HepG2 (cell line): ENCODE data around the gene LDAH. TPM values are rescaled to one million over a fixed set of nuclear protein-coding genes. Genes with fewer than 3 reads are reported as not detected.

Experiments
- AKAP8 ChIP-seq: sonication (generic); formaldehyde crosslinking; IDR thresholded peaks from 2 replicates; pipeline ENCODE4 v1.5.1; 2020; ENCODE audit warnings: mild to moderate bottlenecking, missing genetic modification reagents
- ARNTL ChIP-seq: sonication (generic); formaldehyde crosslinking; IDR thresholded peaks from 2 replicates; pipeline ENCODE4 v1.4.0; 2020; ENCODE audit warnings: mild to moderate bottlenecking, missing genetic modification reagents
- CBFB ChIP-seq: sonication (generic); formaldehyde crosslinking; IDR thresholded peaks from 2 replicates; pipeline ENCODE4 v1.4.0; 2020; ENCODE audit warnings: missing genetic modification reagents
- CREBL2 ChIP-seq: sonication (generic); formaldehyde crosslinking; IDR thresholded peaks from 2 replicates; pipeline ENCODE4 v1.8.1; 2023; ENCODE audit warnings: missing genetic modification reagents, mild to moderate bottlenecking, borderline replicate concordance
- EED ChIP-seq: sonication (generic); formaldehyde crosslinking; IDR thresholded peaks from 2 replicates; pipeline ENCODE4 v1.5.0; 2020; ENCODE audit warnings: mild to moderate bottlenecking, missing genetic modification reagents
- JDP2 ChIP-seq: sonication (generic); formaldehyde crosslinking; IDR thresholded peaks from 2 replicates; pipeline ENCODE4 v1.8.1; 2022; ENCODE audit warnings: missing genetic modification reagents, borderline replicate concordance
- KDM3A ChIP-seq: IDR thresholded peaks from 2 replicates; pipeline ENCODE4 v1.6.1; 2018; ENCODE audit warnings: low read depth, missing compliant biosample characterization
- KLF11 ChIP-seq: IDR thresholded peaks from 2 replicates; pipeline ENCODE4 v1.6.1; 2016; ENCODE audit warnings: missing compliant biosample characterization
- KLF12 ChIP-seq: sonication (generic); formaldehyde crosslinking; IDR thresholded peaks from 2 replicates; pipeline ENCODE4 v1.4.0; 2020; ENCODE audit warnings: missing genetic modification reagents, borderline replicate concordance
- MLLT10 ChIP-seq: sonication (generic); formaldehyde crosslinking; IDR thresholded peaks from 2 replicates; pipeline ENCODE4 v1.4.0; 2020; ENCODE audit warnings: missing genetic modification reagents
- NFE2L2 ChIP-seq: fragments of 150-350 bp; IDR thresholded peaks from 2 replicates; pipeline ENCODE4 v1.6.1; 2014; ENCODE audit warnings: low read length
- PITX1 ChIP-seq: sonication (generic); formaldehyde crosslinking; IDR thresholded peaks from 2 replicates; pipeline ENCODE4 v1.5.1; 2020; ENCODE audit warnings: mild to moderate bottlenecking, missing genetic modification reagents
- POLR2AphosphoS2 ChIP-seq: IDR thresholded peaks from 2 replicates; pipeline ENCODE4 v1.6.1; 2011; ENCODE audit warnings: low read depth, low read length, improper control_type of control experiment
- RNF219 ChIP-seq: sonication (generic); formaldehyde crosslinking; IDR thresholded peaks from 2 replicates; pipeline ENCODE4 v1.5.0; 2020; ENCODE audit warnings: mild to moderate bottlenecking, missing genetic modification reagents
- SAFB2 ChIP-seq: sonication (generic); formaldehyde crosslinking; IDR thresholded peaks from 2 replicates; pipeline ENCODE4 v1.5.1; 2020; ENCODE audit warnings: missing genetic modification reagents, low read depth, mild to moderate bottlenecking, borderline replicate concordance
- SIN3B ChIP-seq: fragments of 150-350 bp; IDR thresholded peaks from 2 replicates; pipeline ENCODE4 v1.6.1; 2014; ENCODE audit warnings: low read length
- TBP ChIP-seq: sonication (generic); formaldehyde crosslinking; IDR thresholded peaks from 2 replicates; pipeline ENCODE4 v1.5.0; 2020; ENCODE audit warnings: missing genetic modification reagents
- THAP9 ChIP-seq: sonication (generic); formaldehyde crosslinking; IDR thresholded peaks from 2 replicates; pipeline ENCODE4; 2020; ENCODE audit warnings: missing genetic modification reagents, mild to moderate bottlenecking, borderline replicate concordance
- ZBTB3 ChIP-seq: sonication (generic); formaldehyde crosslinking; IDR thresholded peaks from 2 replicates; pipeline ENCODE4 v1.4.0; 2020; ENCODE audit warnings: low read depth, mild to moderate bottlenecking, moderate library complexity, missing genetic modification reagents, borderline replicate concordance
- ZIK1 ChIP-seq: sonication (generic); formaldehyde crosslinking; IDR thresholded peaks from 2 replicates; pipeline ENCODE4 v1.5.0; 2020; ENCODE audit warnings: mild to moderate bottlenecking, low read depth, missing genetic modification reagents, borderline replicate concordance
- ZMYM3 ChIP-seq: sonication (generic); formaldehyde crosslinking; IDR thresholded peaks from 2 replicates; pipeline ENCODE4 v1.5.1; 2020; ENCODE audit warnings: mild to moderate bottlenecking, missing genetic modification reagents
- ZNF256 ChIP-seq: sonication (generic); formaldehyde crosslinking; conservative IDR thresholded peaks from 2 replicates; pipeline ENCODE4 v1.4.0; 2020; ENCODE audit warnings: missing genetic modification reagents
- ZNF333 ChIP-seq: sonication (generic); formaldehyde crosslinking; IDR thresholded peaks from 2 replicates; pipeline ENCODE4 v1.4.0; 2020; ENCODE audit warnings: mild to moderate bottlenecking, missing genetic modification reagents, borderline replicate concordance
- ZNF510 ChIP-seq: sonication (generic); formaldehyde crosslinking; IDR thresholded peaks from 2 replicates; pipeline ENCODE4 v1.4.0; 2020; ENCODE audit warnings: low read depth, mild to moderate bottlenecking, missing genetic modification reagents
- ZNF569 ChIP-seq: sonication (generic); formaldehyde crosslinking; IDR thresholded peaks from 2 replicates; pipeline ENCODE4 v1.5.0; 2020; ENCODE audit warnings: mild to moderate bottlenecking, missing genetic modification reagents, moderate library complexity, borderline replicate concordance
- ZNF703 ChIP-seq: sonication (generic); formaldehyde crosslinking; IDR thresholded peaks from 2 replicates; pipeline ENCODE4 v1.5.1; 2020; ENCODE audit warnings: missing genetic modification reagents, mild to moderate bottlenecking, moderate library complexity, borderline replicate concordance
- ZNF768 ChIP-seq: sonication (generic); formaldehyde crosslinking; IDR thresholded peaks from 2 replicates; pipeline ENCODE4 v1.4.0; 2020; ENCODE audit warnings: missing genetic modification reagents
- polyA plus RNA-seq, 8 experiments: library from polyadenylated mRNA; depleted of rRNA in 3 of 8; stranded (reverse) in 7 of 8; unstranded in 1 of 8; fragments of >200 nt; fragmentation: Illumina TruSeq in 4 of 8; extraction: Trizol in 4 of 8; gene quantifications; 2 replicates each; pipeline versions ENCODE4 v1.2.1 to v1.2.3, GENCODE V29; 2011 to 2016; ENCODE audit warnings: low read depth in 4 of 8, missing spikeins in 1 of 8, mixed read lengths in 1 of 8; ENCODE audit not compliant: insufficient read depth in 1 of 8
- total RNA-seq, 5 experiments: library from RNA; depleted of rRNA; stranded (reverse); fragments of >200 nt; fragmentation: Illumina TruSeq; extraction: Trizol; gene quantifications; 2 replicates each; pipeline ENCODE4 v1.2.3, GENCODE V29; 2016; ENCODE audit warnings: low read depth in 1 of 5

Gene LDAH
- total and polyA plus RNA-seq, 2 of the 13 experiments (the other 11 are each of a cell fraction or from before 2014, with no cell fraction given): 28.8 to 46.2 TPM

GRCh38 chr2:20728114-20728758, 94.7 kb downstream of the LDAH start (continued):
- TF ChIP-seq ARNTL (CRISPR knock-in tag) (peak; percentile 81; the same call in 1 of the 2 replicates), PITX1 (CRISPR knock-in tag) (peak; percentile 95), POLR2AphosphoS2 (no peak), CBFB (CRISPR knock-in tag) (peak; percentile 76; the same call in 1 of the 2 replicates), MLLT10 (CRISPR knock-in tag) (no peak), TBP (CRISPR knock-in tag) (no peak), NFE2L2 (no peak), ZMYM3 (CRISPR knock-in tag) (0 out of 2 replicates have a peak, but pooled peaks have one; percentile 68), CREBL2 (no peak), KDM3A (CRISPR knock-in tag) (peak; percentile 61; the same call in 1 of the 2 replicates), AKAP8 (CRISPR knock-in tag) (no peak), ZNF569 (no peak), RNF219 (CRISPR knock-in tag) (no peak), SAFB2 (CRISPR knock-in tag) (no peak; the same call in 1 of the 2 replicates), ZNF510 (CRISPR knock-in tag) (peak; percentile 84; the same call in 1 of the 2 replicates), EED (no peak), THAP9 (CRISPR knock-in tag) (no peak), ZBTB3 (CRISPR knock-in tag) (peak; percentile 90), ZNF256 (CRISPR knock-in tag) (no peak), ZNF333 (CRISPR knock-in tag) (no peak), ZNF768 (CRISPR knock-in tag) (no peak), ZNF703 (CRISPR knock-in tag) (no peak), JDP2 (CRISPR knock-in tag) (no peak; the same call in 1 of the 2 replicates), SIN3B (no peak), KLF11 (peak; percentile 59; the same call in 1 of the 2 replicates), ZIK1 (CRISPR knock-in tag) (no peak), KLF12 (no peak)
